Fibroblast of mammary gland (primary cell): ENCODE measurements around the gene SPDYE17.
"Not testable (repeated sequence)": the region's sequence is repeated elsewhere in the genome, so short reads cannot be mapped to it uniquely, and the experiment has no call there.

ENCODE experiments used
- DNase-seq: peaks from one replicate; pipeline ENCODE4 v3.0.0-alpha.2; 2010; ENCODE audit warnings: low read depth
- H3K4me3 ChIP-seq: 2 replicates; pipeline ENCODE4 v1.5.1; 2011; ENCODE audit warnings: low read depth, mild to moderate bottlenecking, low read length, moderate library complexity; ENCODE audit not compliant: control insufficient read depth

Gene SPDYE17, protein sequence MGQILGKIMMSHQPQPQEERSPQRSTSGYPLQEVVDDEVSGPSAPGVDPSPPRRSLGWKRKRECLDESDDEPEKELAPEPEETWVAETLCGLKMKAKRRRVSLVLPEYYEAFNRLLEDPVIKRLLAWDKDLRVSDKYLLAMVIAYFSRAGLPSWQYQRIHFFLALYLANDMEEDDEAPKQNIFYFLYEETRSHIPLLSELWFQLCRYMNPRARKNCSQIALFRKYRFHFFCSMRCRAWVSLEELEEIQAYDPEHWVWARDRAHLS

DNA sequence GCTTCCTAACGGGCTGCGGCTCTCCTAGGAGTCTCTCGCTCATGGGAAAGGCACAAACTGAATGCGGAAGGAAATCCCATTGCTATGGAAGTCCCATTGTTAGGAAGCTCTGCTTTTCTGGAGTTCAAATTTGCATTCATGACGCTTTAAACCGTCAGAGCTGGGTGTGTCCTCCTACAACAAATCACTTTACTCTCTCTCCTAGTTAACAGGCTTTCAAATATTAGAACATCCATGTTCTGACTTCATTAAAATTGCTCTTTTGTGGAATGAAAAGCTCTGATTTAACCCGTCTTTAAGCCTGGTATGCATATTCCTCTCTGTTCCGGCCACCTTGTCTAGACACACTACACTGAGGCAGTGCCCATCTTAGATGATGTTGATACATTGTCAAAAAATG, at the start of gene SPDYE17:
TSS of gene SPDYE17 (minus strand) at position 101 of the 400 bp plus-strand sequence. CDS start 1,791 bp downstream, outside the sequence.
- not testable (repeated sequence) for H3K4me3 ChIP-seq, DNase-seq

DNA sequence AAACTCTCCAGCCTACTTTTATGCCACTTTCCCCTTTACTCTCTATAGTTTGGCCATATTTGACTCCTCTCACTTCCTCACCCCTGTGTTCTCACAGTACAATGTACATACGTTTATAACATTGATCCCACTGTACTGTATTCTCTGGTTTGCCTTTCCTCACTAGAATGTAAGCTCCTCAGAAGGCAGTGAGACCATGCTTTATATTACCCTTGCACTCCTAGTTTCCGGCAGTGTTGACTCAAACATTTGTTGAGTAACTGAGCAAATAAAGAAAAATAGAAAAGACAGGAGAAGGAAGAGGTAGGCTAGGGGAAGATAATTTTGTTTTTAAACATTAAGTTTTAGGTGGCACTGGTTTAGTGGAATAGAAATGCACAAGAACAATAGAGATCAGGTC, 48.1 kb upstream of the SPDYE17 start:
- DNase-seq, H3K4me3 ChIP-seq: not testable (repeated sequence)

DNA sequence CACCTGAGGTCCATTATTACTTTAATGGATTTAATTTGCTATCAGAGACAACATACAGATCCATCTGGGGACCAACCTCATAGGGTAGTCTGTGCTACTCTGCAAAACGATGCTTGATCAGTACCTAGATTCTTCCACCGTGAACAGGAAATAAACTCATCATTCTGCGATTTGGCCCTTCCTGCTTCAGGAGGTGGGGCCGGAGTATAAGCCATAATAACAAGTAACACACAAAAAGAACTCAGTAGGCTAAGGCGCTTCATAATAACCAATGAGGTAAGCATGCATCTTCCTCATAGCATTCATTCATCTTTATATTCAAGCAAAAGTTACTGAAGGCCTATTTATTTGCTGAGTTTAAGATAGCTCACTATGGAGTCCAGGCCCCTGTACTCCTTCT, 47.5 kb upstream of the SPDYE17 start:
- not testable (repeated sequence) for H3K4me3 ChIP-seq, DNase-seq

DNA sequence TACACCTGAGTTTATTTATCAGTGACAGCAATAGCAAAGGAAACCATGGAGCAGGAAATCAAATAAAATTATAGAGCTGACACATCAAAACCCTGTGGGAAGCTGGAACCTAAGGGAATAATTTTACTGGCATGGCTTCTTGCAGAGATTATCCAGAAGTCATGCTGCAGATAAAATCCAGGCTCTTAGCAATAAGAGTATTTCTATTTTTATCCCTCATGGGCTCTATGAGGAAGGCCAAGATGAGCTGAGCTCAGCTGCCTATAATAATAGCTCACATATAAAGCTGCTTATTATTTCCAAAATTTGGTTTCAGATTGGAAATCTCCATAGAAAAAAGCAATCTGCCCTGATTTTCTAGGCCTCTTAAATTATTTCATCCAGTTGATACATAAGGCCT, 47.0 kb upstream of the SPDYE17 start:
- not testable (repeated sequence) for DNase-seq, H3K4me3 ChIP-seq

DNA sequence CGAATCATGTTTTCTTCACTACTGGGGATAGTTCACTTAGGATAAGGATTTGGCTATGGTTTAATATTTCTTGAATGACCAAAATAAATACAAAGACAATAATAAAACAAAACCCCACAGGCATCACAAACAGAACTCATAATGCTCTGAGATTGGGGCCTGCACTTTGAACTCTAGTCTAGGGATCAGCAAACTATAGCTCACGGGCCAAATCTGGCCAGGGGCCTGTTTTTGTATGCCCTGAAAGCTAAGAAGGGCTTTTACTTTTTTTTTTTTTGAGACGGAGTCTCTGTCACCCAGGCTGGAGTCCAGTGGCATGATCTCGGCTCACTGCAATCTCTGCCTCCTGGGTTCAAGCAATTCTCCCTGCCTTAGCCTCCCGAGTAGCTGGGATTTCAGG, 44.9 kb upstream of the SPDYE17 start:
- not testable (repeated sequence) for DNase-seq, H3K4me3 ChIP-seq

DNA sequence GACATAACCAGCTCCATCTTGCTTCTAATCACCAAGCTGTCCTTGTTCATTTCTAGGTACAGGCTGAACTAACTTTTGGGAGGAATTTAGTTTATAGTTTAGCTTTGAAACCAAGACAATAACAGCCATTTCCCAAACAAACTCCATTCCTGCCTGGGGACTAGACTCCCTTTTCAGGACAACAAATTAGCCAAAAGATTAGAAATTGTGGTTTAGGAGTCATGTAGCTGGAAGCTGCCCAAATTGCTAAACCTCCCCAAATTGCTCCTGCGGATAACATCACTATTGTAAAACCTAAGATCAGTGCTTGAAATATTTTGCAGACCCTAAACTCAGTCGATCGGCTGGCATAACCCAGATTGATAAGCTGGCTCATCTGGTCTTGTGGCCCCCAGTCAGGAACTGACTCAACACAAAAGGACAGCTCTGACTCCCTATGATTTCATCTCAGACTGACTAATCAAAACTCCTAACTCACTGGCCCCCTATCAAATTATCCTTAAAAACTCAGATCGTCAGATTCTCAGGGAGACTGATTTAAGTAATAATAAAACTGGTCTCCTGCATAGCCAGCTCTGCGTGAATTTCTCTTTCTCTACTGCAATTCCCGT, 42.7 kb upstream of the SPDYE17 start:
- not testable (repeated sequence) for H3K4me3 ChIP-seq
- peak; percentile 28 for DNase-seq

DNA sequence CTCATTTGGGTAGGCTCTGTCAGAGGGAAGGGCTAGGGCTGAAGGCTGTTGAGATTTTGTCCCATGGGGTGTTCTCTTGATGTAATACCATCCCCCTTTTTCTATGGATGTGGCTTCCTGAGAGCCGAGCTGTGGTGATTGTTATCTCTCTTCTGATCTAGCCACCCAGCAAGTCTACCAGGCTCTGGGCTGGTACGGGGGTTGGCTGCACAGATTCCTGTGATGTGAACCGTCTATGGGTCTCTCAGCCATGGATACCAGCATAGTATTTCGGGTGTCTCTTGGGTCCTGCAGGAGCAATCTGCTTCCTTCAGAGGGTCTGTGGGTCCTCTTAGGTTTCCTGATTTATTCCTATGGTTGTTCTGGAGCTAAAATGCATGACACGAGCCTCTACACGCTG, 38.9 kb upstream of the SPDYE17 start:
- DNase-seq, H3K4me3 ChIP-seq: not testable (repeated sequence)

DNA sequence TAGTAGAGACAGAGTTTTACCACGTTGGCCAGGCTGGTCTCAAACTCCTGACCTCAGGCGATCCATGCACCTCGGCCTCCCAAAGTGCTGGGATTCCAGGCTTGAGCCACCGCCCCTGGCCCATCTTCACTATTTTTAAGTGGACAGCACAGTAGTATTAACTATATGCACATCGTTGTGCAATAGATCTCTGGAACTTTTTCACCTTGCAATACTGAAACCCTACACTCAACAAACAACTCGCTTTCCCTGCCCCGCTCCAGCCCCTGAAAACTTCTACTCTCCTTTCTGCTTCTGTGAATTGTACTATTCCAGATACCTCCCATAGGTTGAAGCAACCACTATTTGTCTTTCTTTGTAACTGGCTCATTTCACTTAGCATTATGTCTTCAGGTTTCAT, 33.7 kb upstream of the SPDYE17 start:
- H3K4me3 ChIP-seq, DNase-seq: not testable (repeated sequence)

DNA sequence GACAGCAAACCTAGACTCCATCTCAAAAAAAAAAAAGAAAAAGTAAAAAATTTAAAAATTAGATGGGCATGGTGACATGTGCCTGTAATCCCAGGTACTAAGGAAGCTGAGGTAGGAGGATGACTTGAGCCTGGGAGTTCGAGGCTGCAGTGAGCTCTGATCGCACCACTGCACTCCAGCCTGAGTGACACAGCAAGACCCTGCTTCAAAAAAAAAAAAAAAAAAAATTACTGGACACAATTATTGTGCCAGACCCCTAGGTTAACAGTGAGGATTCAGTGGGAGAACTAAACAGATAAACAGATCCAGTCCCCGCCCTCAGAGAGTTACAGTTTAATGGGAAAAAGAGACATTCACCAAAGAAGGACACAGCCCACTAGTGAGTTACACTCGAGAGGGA, 31.6 kb upstream of the SPDYE17 start:
- H3K4me3 ChIP-seq, DNase-seq: not testable (repeated sequence)

DNA sequence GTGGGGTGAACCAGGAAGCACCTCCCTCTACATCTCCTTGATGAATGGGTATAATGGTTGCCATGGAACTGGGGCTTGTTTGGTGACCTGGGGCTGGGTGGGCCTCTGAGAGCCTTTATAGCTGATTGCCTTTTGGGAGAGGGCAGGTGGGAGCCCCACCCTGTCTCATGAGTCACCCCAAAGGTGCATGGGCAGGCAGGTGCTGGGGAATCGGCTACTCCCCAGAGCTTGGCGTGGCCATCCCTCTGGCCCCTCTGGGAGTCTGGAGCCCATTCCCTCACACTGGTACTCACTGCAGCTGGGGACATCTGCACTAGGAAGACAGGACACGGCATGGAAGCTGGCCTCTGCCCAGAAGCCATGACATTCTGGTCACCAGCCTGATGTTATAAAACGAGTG, 30.4 kb upstream of the SPDYE17 start, which contains the start of gene SPDYE18:
TSS of gene SPDYE18 (minus strand) at position 2 of the 400 bp plus-strand sequence. CDS start 2,046 bp downstream, outside the sequence.
- not testable (repeated sequence) for DNase-seq, H3K4me3 ChIP-seq

DNA sequence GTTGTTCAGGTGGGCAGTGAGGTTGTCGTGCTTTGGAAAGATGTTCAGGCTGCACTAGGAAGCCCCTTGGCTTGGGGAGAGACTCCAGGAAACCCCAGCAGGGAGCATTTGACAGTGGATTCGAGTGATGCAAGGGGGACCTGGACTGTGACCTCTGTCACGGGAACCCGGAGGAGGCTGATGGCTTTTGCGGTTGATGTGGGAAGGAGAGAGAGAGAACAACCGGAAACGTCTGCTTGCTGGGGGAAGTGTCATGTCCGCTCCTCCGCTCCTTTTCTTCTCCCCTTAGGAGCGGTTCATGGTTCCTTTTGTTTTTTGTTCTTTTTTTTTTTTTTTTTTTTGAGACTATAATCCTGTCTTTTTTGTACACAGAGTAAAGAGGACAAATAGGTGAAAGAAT, 5.8 kb downstream of the SPDYE17 start:
- DNase-seq, H3K4me3 ChIP-seq: not testable (repeated sequence)

DNA sequence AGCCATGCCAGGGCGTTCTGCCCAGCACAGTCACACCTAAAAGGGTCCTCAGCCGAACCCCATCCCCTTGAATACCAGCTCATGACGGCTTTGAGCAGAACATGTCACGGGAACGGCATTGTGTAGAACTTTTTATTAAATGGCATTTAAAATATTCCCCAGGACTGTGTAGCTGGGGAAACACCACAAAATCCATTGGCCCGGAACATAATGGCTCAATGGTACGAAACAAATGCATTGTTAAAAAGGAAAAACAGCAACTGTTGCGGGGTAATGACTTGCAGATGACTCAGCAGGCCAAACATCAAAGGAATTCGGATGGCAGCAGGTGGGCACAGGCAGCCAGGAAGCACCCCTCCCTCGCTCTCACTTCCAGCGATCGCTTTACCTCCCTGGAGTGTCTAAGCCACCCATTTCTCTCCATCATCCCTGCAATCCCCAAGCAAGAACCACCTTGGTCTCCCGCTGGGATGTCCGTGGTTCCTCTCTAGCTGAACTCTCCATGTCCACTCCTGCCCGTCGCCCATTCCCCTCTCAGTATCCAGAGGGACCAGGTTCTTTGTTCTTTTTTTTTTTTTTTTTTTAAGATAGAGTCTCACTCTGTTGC, 22.0 kb downstream of the SPDYE17 start:
- not testable (repeated sequence) for DNase-seq, H3K4me3 ChIP-seq

DNA sequence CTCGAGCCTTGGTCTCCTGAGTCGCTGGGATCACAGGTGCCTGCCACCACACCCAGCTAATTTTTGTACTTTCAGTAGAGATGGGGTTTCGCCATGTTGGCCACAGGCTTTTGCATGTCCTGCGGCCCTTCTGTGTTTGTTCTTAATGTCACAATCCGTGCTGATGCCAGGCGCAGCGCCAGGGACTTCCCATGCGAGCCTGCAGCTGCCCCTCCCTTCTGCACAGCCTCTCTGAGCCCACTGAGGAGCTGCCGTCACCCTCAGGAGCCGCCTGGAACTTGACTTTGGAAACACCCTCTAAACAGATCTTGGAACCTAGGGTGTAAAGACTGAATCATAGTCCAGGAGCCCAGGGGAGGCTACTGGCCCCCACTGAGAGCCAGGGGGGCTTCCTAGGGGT, 24.2 kb downstream of the SPDYE17 start:
- DNase-seq, result peak; percentile 47
- not testable (repeated sequence) for H3K4me3 ChIP-seq

DNA sequence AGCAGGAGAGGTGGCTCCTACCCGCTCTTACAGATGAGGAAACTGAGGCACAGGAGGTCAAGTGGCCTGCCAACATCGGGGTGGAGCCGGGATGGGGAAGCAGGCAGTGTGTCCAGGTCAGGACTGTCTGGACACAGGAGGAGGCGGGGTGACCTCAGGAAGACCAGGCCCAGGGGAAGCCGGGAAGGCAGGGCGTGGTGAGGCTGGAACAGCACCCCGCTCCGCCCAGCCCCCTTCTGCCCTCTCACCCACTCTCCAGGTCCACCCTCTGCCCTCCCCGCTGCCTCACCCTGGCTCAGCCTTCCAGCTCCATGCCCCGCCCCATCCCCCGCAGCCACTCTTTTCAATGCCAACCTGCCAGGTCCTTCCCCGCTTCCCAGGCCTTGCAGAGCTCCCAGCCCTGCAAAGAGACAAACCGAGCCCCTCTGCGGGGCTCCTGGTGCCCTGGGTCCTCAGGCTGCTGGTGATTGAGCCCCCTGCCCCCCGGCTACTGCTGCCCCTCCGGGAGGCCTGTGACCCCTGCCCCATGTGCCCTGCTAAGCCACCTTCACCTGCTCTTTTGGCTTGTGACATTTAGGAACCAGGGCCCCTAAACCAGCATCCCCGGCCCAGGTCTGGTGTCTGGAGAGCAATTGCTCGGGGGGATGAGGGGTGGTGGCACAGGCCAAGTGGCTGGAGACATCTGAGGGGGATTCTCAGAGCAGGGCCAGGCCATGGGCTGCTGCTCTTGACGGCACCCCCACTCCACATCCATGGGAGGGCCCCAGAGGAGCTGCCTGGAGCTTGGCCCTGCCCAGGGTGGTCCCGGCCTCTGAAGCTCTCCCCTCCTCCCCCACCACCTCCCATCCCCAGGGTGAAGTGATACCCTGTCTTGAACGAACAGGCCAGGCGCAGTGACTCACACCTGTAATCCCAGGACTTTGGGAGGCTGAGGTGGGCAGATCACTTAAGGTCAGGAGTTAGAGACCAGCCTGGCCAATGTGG, 25.7 kb downstream of the SPDYE17 start:
- H3K4me3 ChIP-seq, DNase-seq: not testable (repeated sequence)

DNA sequence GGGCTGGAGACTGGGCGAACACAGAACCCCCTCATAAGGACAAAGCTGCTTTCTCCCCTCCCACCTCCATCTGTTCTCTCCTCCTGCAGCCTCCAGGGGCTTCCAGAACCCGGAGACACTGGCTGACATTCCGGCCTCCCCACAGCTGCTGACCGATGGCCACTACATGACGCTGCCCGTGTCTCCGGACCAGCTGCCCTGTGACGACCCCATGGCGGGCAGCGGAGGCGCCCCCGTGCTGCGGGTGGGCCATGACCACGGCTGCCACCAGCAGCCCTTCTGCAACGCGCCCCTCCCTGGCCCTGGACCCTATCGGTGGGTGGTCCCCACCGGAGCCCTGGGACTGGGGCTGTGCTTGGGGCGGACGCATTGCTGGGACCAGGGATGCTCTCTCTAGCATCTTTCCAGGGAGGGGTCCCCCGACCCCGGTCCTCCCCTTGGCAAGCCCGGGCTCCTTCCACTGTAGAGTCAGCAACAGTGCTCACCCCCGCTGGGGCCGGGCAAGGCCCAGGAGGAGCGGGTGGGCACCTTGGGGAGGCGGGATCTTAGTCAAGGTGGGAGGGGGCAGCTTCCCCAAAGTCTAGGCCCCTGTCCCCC, 26.6 kb downstream of the SPDYE17 start:
- not testable (repeated sequence) for DNase-seq, H3K4me3 ChIP-seq

DNA sequence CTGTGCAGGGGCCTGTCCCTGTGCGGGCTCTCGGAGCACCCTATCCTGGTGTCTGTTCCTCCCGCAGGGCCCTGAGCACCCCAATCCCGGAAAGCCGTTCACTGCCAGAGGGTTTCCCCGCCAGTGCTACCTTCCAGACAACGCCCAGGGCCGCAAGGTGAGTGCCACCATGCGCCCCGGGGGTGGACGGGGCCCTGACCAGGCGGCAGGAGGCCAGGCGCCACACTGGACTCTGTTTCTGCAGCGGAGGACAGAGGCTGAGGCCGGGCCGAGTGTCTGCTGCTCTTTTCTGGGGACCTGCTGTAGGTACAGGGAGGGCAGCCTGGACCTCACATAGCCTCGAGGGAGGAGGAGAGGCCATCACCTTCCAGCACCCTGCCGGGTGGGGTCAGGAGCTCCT, 28.0 kb downstream of the SPDYE17 start:
- H3K4me3 ChIP-seq, DNase-seq: not testable (repeated sequence)

DNA sequence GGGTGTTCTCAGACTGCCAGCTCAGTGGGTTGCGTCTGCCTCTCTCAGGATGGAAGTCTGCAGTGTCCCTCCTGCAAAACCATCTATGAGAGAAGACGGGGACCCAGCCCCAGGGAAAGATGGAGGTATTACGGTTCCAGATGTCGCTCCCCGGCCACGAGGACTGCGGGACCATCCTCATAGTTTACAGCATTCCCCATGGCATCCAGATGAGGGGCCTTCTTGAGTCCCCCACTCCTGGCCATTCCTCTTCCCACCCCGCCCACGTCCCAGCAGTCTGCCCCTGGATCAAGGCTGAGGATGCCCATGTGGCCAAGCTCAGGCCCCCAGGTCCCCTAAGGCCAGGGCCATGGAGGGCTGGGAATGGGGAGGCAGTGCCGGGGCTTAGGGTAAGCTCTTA, 28.9 kb downstream of the SPDYE17 start:
- DNase-seq, H3K4me3 ChIP-seq: not testable (repeated sequence)

DNA sequence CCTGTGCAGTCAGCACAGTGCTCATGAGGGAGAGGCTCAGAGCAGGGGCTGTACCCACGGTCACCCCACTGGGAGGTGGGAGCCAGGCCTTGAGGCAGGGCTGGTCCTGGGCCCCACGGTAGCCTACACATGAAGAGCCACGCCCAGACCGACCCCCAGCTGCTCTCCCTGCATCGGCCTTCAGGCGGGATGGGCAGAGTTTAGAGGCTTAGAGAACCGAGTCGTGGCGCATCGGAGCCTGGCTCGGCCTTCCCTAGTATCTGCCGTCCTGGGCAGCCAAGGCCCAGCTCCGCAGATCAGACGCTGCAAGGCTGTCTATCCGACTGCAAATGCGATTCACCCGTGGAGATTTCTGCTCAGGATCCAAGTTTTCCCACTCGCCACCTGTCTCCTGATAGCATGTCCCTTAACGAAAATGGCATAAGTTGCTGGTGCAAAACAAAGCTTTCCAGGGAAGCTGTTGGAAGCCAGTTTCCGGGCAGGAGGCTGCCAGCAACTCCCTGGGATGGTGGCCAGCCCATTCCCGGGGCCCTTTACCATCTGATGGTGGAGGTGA, 29.4 kb downstream of the SPDYE17 start:
- not testable (repeated sequence) for DNase-seq, H3K4me3 ChIP-seq
